Peyer's patch (tissue), 4 donors: ENCODE results near the gene TGFBI.

Experiments
- POLR2A ChIP-seq, 2 donors: fragments of 450-650 bp; IDR thresholded peaks; one replicate each; pipeline ENCODE4 v1.5.1; 2017; ENCODE audit warnings: antibody characterized with exemption in 2 of 2, mild to moderate bottlenecking in 2 of 2, moderate library complexity in 2 of 2
- TF ChIP-seq, protein P1 (sequence below), 6 experiments: fragments of 450-650 bp in 4 of 6; fragments of 200-600 bp in 2 of 6; sonication (generic) in 1 of 6; IDR thresholded peaks; one replicate each; pipeline ENCODE4 v1.5.1; 2017 to 2019; ENCODE audit warnings: antibody characterized with exemption in 6 of 6, mild to moderate bottlenecking in 3 of 6, moderate library complexity in 1 of 6

DNA sequence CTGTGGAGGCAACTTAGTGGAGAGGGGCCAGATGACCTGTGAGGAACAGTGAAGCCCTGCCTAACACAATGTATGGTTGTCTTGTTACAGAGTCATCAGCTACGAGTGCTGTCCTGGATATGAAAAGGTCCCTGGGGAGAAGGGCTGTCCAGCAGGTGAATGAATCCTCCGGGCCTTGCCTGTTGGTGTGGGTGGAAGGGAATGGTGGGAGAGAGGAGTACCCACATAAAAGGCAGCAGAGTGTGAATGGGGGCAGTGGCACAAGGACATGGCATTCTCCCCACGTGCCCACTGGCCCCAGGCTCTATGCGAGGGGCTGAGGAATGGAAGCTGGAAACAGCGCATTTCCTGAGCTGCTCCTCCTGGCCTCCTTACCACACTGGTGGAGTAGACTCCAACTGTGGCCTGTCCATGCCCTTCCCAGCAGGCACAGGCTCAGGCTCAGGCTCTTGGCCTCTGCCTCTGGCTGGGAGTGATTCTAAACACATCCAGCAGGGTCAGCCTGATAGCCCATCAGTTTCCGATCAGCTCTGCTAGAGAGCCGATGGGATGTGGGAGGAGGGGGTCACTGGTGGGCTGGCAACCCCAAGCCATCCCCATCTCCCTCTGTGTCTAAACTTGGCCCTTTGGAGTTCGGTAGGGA lies 15.3 kb downstream of the TGFBI start:
- TF ChIP-seq POLR2A (IDR thresholded peaks at IDR 0.05) = no peak
- TF ChIP-seq, protein P1, sequence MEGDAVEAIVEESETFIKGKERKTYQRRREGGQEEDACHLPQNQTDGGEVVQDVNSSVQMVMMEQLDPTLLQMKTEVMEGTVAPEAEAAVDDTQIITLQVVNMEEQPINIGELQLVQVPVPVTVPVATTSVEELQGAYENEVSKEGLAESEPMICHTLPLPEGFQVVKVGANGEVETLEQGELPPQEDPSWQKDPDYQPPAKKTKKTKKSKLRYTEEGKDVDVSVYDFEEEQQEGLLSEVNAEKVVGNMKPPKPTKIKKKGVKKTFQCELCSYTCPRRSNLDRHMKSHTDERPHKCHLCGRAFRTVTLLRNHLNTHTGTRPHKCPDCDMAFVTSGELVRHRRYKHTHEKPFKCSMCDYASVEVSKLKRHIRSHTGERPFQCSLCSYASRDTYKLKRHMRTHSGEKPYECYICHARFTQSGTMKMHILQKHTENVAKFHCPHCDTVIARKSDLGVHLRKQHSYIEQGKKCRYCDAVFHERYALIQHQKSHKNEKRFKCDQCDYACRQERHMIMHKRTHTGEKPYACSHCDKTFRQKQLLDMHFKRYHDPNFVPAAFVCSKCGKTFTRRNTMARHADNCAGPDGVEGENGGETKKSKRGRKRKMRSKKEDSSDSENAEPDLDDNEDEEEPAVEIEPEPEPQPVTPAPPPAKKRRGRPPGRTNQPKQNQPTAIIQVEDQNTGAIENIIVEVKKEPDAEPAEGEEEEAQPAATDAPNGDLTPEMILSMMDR (IDR thresholded peaks at IDR 0.05) = no peak
